B cell (primary cell): ENCODE data around the gene DHRS12. TPM values are rescaled to one million over a fixed set of nuclear protein-coding genes. Genes with fewer than 3 reads are reported as not detected.

Experiments used
- ATAC-seq: fragments of 200-7000 bp; cut with Tn5 transposase; one replicate; pipeline ENCODE4 v1.10.0; 2021; ENCODE audit warnings: low read depth, mild to moderate bottlenecking, moderate number of reproducible peaks, moderate library complexity
- CTCF ChIA-PET: fragments of 350-600 bp; sonication (Branson Sonifier 250); formaldehyde crosslinking; loops from one replicate; lab custom pipeline; 2021; ENCODE audit warnings: antibody characterized with exemption, inconsistent platforms; lab: Charles Lee
- POLR2A ChIA-PET: fragments of 350-600 bp; sonication (Branson Sonifier 250); formaldehyde crosslinking; loops from one replicate; lab custom pipeline; 2021; ENCODE audit warnings: antibody characterized with exemption; lab: Charles Lee
- DNase-seq: peaks from one replicate; pipeline ENCODE4 v3.0.0; 2013
- H2AFZ ChIP-seq: 2 replicates; pipeline ENCODE4 v1.6.1; 2012; ENCODE audit warnings: mild to moderate bottlenecking, low read depth, low read length; ENCODE audit not compliant: insufficient read depth, poor library complexity, severe bottlenecking
- H3K27ac ChIP-seq, 2 donors: 1 replicate in 1 of 2; 2 replicates in 1 of 2; pipeline ENCODE4 v1.5.1; 2012 to 2013; ENCODE audit warnings: low read length in 2 of 2, mild to moderate bottlenecking in 2 of 2, moderate library complexity in 1 of 2
- H3K27me3 ChIP-seq, 4 experiments: fragments of 200-600 bp in 1 of 4; sonication (generic) in 1 of 4; replicated peaks in 1 of 4; 1 replicate in 2 of 4; 2 replicates in 2 of 4; pipeline versions ENCODE4 v1.6.1 to v1.7.0; 2013 to 2016; ENCODE audit warnings: low read length in 3 of 4, mild to moderate bottlenecking in 2 of 4, mixed read lengths in 1 of 4, moderate library complexity in 1 of 4; ENCODE audit not compliant: insufficient read depth in 4 of 4, control insufficient read depth in 3 of 4; ENCODE audit errors: control extremely low read depth in 1 of 4
- H3K36me3 ChIP-seq, 2 experiments: replicated peaks in 1 of 2; 1 replicate in 1 of 2; 2 replicates in 1 of 2; pipeline versions ENCODE4 v1.6.1 to v1.7.1; 2013; ENCODE audit warnings: low read length in 1 of 2; ENCODE audit not compliant: insufficient read depth in 2 of 2, control insufficient read depth in 1 of 2; ENCODE audit errors: control extremely low read depth in 1 of 2, extremely low read depth in 1 of 2
- H3K4me1 ChIP-seq, 2 donors: fragments of 200-600 bp in 1 of 2; sonication (generic) in 1 of 2; 1 replicate in 1 of 2; 2 replicates in 1 of 2; pipeline versions ENCODE4 v1.5.1 to v1.6.1; 2013 to 2017; ENCODE audit warnings: low read length in 2 of 2; ENCODE audit not compliant: control insufficient read depth in 2 of 2, insufficient read depth in 2 of 2
- H3K4me2 ChIP-seq: replicated peaks from 2 replicates; pipeline ENCODE3; 2012; ENCODE audit warnings: mild to moderate bottlenecking, low read depth, low read length; ENCODE audit not compliant: poor library complexity, severe bottlenecking
- H3K4me3 ChIP-seq, 5 experiments: fragments of 200-600 bp in 1 of 5; sonication (generic) in 1 of 5; 1 replicate in 3 of 5; 2 replicates in 2 of 5; pipeline versions ENCODE4 v1.5.1 to v1.7.0; 2011 to 2016; ENCODE audit warnings: low read length in 4 of 5, mild to moderate bottlenecking in 4 of 5, low read depth in 2 of 5, control low read depth in 1 of 5, moderate library complexity in 1 of 5; ENCODE audit not compliant: insufficient read depth in 1 of 5; ENCODE audit errors: control extremely low read depth in 1 of 5, extremely low read depth in 1 of 5
- H3K79me2 ChIP-seq: fragments of 200-600 bp; sonication (generic); one replicate; pipeline ENCODE4 v1.6.0; 2016; ENCODE audit warnings: low read length; ENCODE audit not compliant: control insufficient read depth, insufficient read depth
- H3K9ac ChIP-seq: fragments of 200-600 bp; sonication (generic); 2 replicates; pipeline ENCODE4 v1.6.1; 2017; ENCODE audit warnings: mild to moderate bottlenecking, low read length, moderate library complexity
- H3K9me3 ChIP-seq, 3 donors: one replicate each; pipeline versions ENCODE4 v1.6.1 to v1.7.1; 2013; ENCODE audit warnings: low read length in 2 of 3; ENCODE audit not compliant: control insufficient read depth in 2 of 3, insufficient read depth in 1 of 3; ENCODE audit errors: control extremely low read depth in 1 of 3
- H4K20me1 ChIP-seq: 2 replicates; pipeline ENCODE4 v1.6.0; 2012; ENCODE audit warnings: mild to moderate bottlenecking, low read length; ENCODE audit not compliant: insufficient read depth, control insufficient read depth, poor library complexity, severe bottlenecking
- H3K27ac Mint-ChIP-seq: one replicate; pipeline ENCODE4 v1.8.0; 2021; ENCODE audit warnings: mixed read lengths
- H3K27me3 Mint-ChIP-seq: one replicate; pipeline ENCODE4 v1.8.0; 2021; ENCODE audit warnings: mixed read lengths
- H3K4me1 Mint-ChIP-seq: one replicate; pipeline ENCODE4 v1.8.0; 2021; ENCODE audit warnings: mixed read lengths
- H3K4me3 Mint-ChIP-seq: one replicate; pipeline ENCODE4 v1.8.0; 2021; ENCODE audit warnings: mixed read lengths
- H3K9me3 Mint-ChIP-seq: one replicate; pipeline ENCODE4 v1.8.0; 2022; ENCODE audit warnings: mixed read lengths; ENCODE audit not compliant: insufficient read depth
- CTCF ChIP-seq: fragments of 200-600 bp; IDR thresholded peaks from one replicate; pipeline ENCODE4 v1.8.0; 2022; ENCODE audit warnings: antibody characterized with exemption, mild to moderate bottlenecking
- EZH2 ChIP-seq: IDR thresholded peaks from 2 replicates; pipeline ENCODE4 v1.6.1; 2012; ENCODE audit warnings: borderline replicate concordance, low read depth, mild to moderate bottlenecking, moderate library complexity, low read length; ENCODE audit not compliant: insufficient read depth, poor library complexity, severe bottlenecking
- WGBS: methylation state at CpG from one replicate; pipeline ENCODE4 v1.1.5; 2013; ENCODE audit warnings: missing lambda C conversion rate; ENCODE audit not compliant: insufficient coverage; 5-methylcytosine and 5-hydroxymethylcytosine counted together
- intact Hi-C: fragments of 100-400 bp; cut with micrococcal nuclease; formaldehyde crosslinking; loops from one replicate; pipeline ENCODE4 v1.10.0; 2022
- polyA plus RNA-seq: library from polyadenylated mRNA; depleted of rRNA; stranded (reverse); fragments of >200 nt; gene quantifications from 2 replicates; pipeline ENCODE4 v1.2.3, GENCODE V29; 2012
- total RNA-seq, 2 donors: library from RNA; stranded (reverse); fragments of 120-200 nt in 1 of 2; gene quantifications; 1 replicate in 1 of 2; 2 replicates in 1 of 2; pipeline versions ENCODE4 v1.2.3 to v1.2.4, GENCODE V29; 2013 to 2022

Gene DHRS12
- total and polyA plus RNA-seq, 2 donors (not counting 1 experiment from before 2014, with no cell fraction given), result 12.0 to 23.2 TPM

GRCh38 chr13:51759240-51759639, 44.7 kb downstream of the DHRS12 start:
- Histone ChIP-seq H3K9ac (no peak overlapping the region), H3K9me3 (no peaks in the 10 kb centered on the region), H4K20me1 (no peaks in the 10 kb centered on the region), H3K36me3 (peaks cover 1 to 62% of the 10 kb centered on the region in 2 experiments), H3K79me2 (no peaks in the 10 kb centered on the region), H3K4me1 (peaks cover 4 to 8% of the 10 kb centered on the region in 2 donors), H3K4me2 (no peak overlapping the region), H3K27me3 (no peaks in the 10 kb centered on the region), H2AFZ (no peak overlapping the region), H3K4me3 (no peak overlapping the region), H3K27ac (no peak overlapping the region)
- Mint-ChIP-seq H3K4me3 (no peak overlapping the region), H3K27me3 (no peaks in the 10 kb centered on the region), H3K9me3 (no peaks in the 10 kb centered on the region), H3K4me1 (peaks cover 15% of the 10 kb centered on the region), H3K27ac (no peak overlapping the region)
- no peak for ATAC-seq
- ChIA-PET CTCF (interaction anchor here (2.0 kb wide), 1 partner anchor 38 kb away, joined by 8 read pairs; no protein-coding TSS in a partner anchor), POLR2A (no interaction called here)
- 98% methylated on average over 5 of the region's 5 CpGs for WGBS
- no peak for DNase-seq
- TF ChIP-seq CTCF (no peak), EZH2 (no peak)
- intact Hi-C loops, result no loop called here

- Mint-ChIP-seq H3K9me3 (no peaks in the 10 kb centered on the region), H3K4me3 (no peak overlapping the region), H3K27me3 (no peaks in the 10 kb centered on the region), H3K27ac (no peak overlapping the region), H3K4me1 (peaks cover 11% of the 10 kb centered on the region)
- H3K36me3 ChIP-seq, result peaks cover 3 to 65% of the 10 kb centered on the region in 2 experiments
- ChIA-PET POLR2A (no interaction called here), CTCF (interaction anchor here (2.0 kb wide), 1 partner anchor 39 kb away, joined by 8 read pairs; no protein-coding TSS in a partner anchor)
- intact Hi-C loops, result no loop called here
- H3K4me3 ChIP-seq, result no peak overlapping the region
- DNase-seq, result no peak
- H3K4me1 ChIP-seq, result peaks cover 0 to 4% of the 10 kb centered on the region in 2 donors
- H3K27ac ChIP-seq, result no peak overlapping the region
- H3K9ac ChIP-seq, result no peak overlapping the region
- no peak overlapping the region for H2AFZ ChIP-seq
- TF ChIP-seq EZH2 (no peak), CTCF (no peak)
- H3K4me2 ChIP-seq, result no peak overlapping the region
- no peaks in the 10 kb centered on the region for H3K27me3 ChIP-seq
- H3K9me3 ChIP-seq, result no peaks in the 10 kb centered on the region
- WGBS, result 100% methylated on average over 3 of the region's 6 CpGs
- no peak for ATAC-seq
- H4K20me1 ChIP-seq, result no peaks in the 10 kb centered on the region
- H3K79me2 ChIP-seq, result no peaks in the 10 kb centered on the region
Observed at GRCh38 chr13:51758691-51759090, 45.3 kb downstream of the DHRS12 start.
